Peyer's patch (tissue), 4 donors: Measurements from ENCODE around the gene CDK1.

Experiments used
- CTCF ChIP-seq, 6 experiments: fragments of 450-650 bp in 4 of 6; fragments of 200-600 bp in 2 of 6; sonication (generic) in 1 of 6; IDR thresholded peaks; one replicate each; pipeline ENCODE4 v1.5.1; 2017 to 2019; ENCODE audit warnings: antibody characterized with exemption in 6 of 6, mild to moderate bottlenecking in 3 of 6, moderate library complexity in 1 of 6
- POLR2A ChIP-seq, 2 donors: fragments of 450-650 bp; IDR thresholded peaks; one replicate each; pipeline ENCODE4 v1.5.1; 2017; ENCODE audit warnings: antibody characterized with exemption in 2 of 2, mild to moderate bottlenecking in 2 of 2, moderate library complexity in 2 of 2

- TF ChIP-seq CTCF (IDR thresholded peaks at IDR 0.05) (no peak), POLR2A (IDR thresholded peaks at IDR 0.05) (no peak)
These were observed 41.0 kb downstream of the CDK1 start for GRCh38 chr10:60819271-60819670.
